ENCODE data around the gene MTO1. TPM values are rescaled to one million over a fixed set of nuclear protein-coding genes. Genes with fewer than 3 reads are reported as not detected.

The MTO1 gene
- total and polyA plus RNA-seq, 10 donors, result 17.8 to 50.2 (median 39.0) TPM

DNA sequence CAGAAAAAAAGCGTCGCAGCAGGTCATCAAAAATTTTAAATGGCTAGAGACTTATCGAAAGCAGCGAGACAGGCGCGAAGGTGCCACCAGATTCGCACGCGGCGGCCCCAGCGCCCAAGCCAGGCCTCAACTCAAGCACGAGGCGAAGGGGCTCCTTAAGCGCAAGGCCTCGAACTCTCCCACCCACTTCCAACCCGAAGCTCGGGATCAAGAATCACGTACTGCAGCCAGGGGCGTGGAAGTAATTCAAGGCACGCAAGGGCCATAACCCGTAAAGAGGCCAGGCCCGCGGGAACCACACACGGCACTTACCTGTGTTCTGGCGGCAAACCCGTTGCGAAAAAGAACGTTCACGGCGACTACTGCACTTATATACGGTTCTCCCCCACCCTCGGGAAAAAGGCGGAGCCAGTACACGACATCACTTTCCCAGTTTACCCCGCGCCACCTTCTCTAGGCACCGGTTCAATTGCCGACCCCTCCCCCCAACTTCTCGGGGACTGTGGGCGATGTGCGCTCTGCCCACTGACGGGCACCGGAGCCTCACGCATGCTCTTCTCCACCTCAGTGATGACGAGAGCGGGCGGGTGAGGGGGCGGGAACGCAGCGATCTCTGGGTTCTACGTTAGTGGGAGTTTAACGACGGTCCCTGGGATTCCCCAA is 59.3 kb downstream of the MTO1 start, which contains the start of gene EEF1A1:
Gene EEF1A1 (minus strand): TSS at position 345 of the 663 bp plus-strand sequence. CDS start 1,006 bp downstream, outside the sequence.
- H3K9me3 ChIP-seq, result no peaks in the 10 kb centered on the region
- intact Hi-C loops (cut with DNase I; ENCODE audit: low total_unique reads), result loop anchor here (10.0 kb wide), 1 partner anchor 64 kb away; no protein-coding TSS in a partner anchor
- peaks cover 44 to 68% (median 60%) of the 10 kb centered on the region in 6 donors for H3K4me1 ChIP-seq
- TF ChIP-seq POLR2AphosphoS5 (IDR thresholded peaks at IDR 0.05) (peak; percentile 96 to 100 (median 99)), POLR2A (IDR thresholded peaks at IDR 0.05) (peak; percentile 97 to 99 (median 98))
- TF ChIP-seq, protein P1, sequence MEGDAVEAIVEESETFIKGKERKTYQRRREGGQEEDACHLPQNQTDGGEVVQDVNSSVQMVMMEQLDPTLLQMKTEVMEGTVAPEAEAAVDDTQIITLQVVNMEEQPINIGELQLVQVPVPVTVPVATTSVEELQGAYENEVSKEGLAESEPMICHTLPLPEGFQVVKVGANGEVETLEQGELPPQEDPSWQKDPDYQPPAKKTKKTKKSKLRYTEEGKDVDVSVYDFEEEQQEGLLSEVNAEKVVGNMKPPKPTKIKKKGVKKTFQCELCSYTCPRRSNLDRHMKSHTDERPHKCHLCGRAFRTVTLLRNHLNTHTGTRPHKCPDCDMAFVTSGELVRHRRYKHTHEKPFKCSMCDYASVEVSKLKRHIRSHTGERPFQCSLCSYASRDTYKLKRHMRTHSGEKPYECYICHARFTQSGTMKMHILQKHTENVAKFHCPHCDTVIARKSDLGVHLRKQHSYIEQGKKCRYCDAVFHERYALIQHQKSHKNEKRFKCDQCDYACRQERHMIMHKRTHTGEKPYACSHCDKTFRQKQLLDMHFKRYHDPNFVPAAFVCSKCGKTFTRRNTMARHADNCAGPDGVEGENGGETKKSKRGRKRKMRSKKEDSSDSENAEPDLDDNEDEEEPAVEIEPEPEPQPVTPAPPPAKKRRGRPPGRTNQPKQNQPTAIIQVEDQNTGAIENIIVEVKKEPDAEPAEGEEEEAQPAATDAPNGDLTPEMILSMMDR (IDR thresholded peaks at IDR 0.05 in 8 of 11, conservative IDR thresholded peaks at IDR 0.05 in 3 of 11), result peak in 3 of 11 experiments; percentile 11 to 24 (median 22)
- H3K27ac ChIP-seq, result peak within 1 kb of the TSS; percentile 97 to 100 (median 98)
- H3K4me3 ChIP-seq, result peak within 1 kb of the TSS; percentile 70 to 94 (median 80)
- 0 to 2% (median 0%) methylated on average over 36 to 53 of the region's 53 CpGs for WGBS, 5 donors
- peak; percentile 100 for DNase-seq
- peaks cover 0 to 45% (median 35%) of the 10 kb centered on the region in 6 donors for H3K36me3 ChIP-seq
- H3K27me3 ChIP-seq (replicated peaks in 1 of 7), result no peaks in the 10 kb centered on the region

DNA sequence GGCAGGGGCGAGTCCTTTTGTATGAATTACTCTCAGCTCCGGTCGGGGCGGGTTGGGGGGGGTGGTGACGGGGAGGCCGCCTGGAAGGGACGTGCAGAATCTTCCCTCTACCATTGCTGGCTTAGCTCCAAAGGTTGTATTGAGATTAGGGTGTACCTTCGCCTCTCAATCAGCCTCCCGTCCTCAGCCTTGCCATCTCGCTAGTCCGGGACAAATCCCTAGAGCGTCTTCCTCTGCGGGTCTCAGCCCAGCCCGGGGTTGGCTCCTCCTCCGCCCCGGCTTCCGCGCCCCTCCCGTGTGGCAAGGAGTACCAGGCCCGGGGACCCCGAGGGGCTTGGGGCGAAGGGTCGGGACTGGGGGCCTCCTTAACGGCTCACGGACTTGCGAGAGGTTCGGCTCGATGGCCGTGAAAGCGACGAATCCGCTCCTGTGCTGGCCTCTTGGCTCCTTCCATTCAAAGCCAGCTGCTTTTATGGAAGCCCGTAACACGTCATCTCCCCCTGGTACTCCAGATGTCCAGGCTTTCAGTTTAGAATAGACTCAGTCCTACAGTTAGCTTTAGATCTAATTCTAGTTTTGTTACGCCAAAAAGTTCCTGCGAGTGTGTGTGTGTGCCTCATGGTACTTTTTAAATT is 59.9 kb downstream of the MTO1 start:
- H3K27ac ChIP-seq, result peak overlapping the region; percentile 97 to 100 (median 98)
- 0 to 2% (median 1%) methylated on average over 26 to 36 of the region's 36 CpGs for WGBS, 5 donors
- H3K9me3 ChIP-seq, result no peaks in the 10 kb centered on the region
- peaks cover 0 to 38% (median 28%) of the 10 kb centered on the region in 6 donors for H3K36me3 ChIP-seq
- TF ChIP-seq, protein P1 (IDR thresholded peaks at IDR 0.05 in 8 of 11, conservative IDR thresholded peaks at IDR 0.05 in 3 of 11), result no peak
- TF ChIP-seq POLR2AphosphoS5 (IDR thresholded peaks at IDR 0.05), result no peak
- TF ChIP-seq POLR2A (IDR thresholded peaks at IDR 0.05), result peak in 1 of 3 donors; percentile 15
- H3K4me1 ChIP-seq, result peaks cover 38 to 61% (median 54%) of the 10 kb centered on the region in 6 donors
- peak; percentile 96 for DNase-seq
- H3K27me3 ChIP-seq (replicated peaks in 1 of 7), result no peaks in the 10 kb centered on the region
- intact Hi-C loops (cut with DNase I; ENCODE audit: low total_unique reads), result loop anchor here (10.0 kb wide), 1 partner anchor 63 kb away; no protein-coding TSS in a partner anchor
- H3K4me3 ChIP-seq, result peak overlapping the region; percentile 70 to 94 (median 80)

- Histone ChIP-seq H3K4me1 (peaks cover 22 to 42% (median 35%) of the 10 kb centered on the region in 6 donors), H3K9me3 (no peaks in the 10 kb centered on the region), H3K27ac (peak overlapping the region; percentile 97 to 100 (median 98)), H3K4me3 (peak overlapping the region; percentile 52 to 91 (median 68)), H3K36me3 (peaks cover 0 to 18% (median 11%) of the 10 kb centered on the region in 6 donors), H3K27me3 (replicated peaks in 1 of 7) (no peaks in the 10 kb centered on the region)
- WGBS, 5 donors, result 2 to 4% (median 2%) methylated on average over 17 to 50 of the region's 50 CpGs
- TF ChIP-seq POLR2AphosphoS5 (IDR thresholded peaks at IDR 0.05) (peak; percentile 94 to 95 (median 95)), POLR2A (IDR thresholded peaks at IDR 0.05) (peak in 1 of 3 donors; percentile 66)
- TF ChIP-seq, protein P1 (IDR thresholded peaks at IDR 0.05 in 8 of 11, conservative IDR thresholded peaks at IDR 0.05 in 3 of 11), result peak in 2 of 11 experiments; percentile 8 to 15
- intact Hi-C loops (cut with DNase I; ENCODE audit: low total_unique reads), result loop anchor here (10.0 kb wide), 1 partner anchor 61 kb away; no protein-coding TSS in a partner anchor
- DNase-seq, result peak; percentile 96
Measured at GRCh38 chr6:73523434-73524123, 62.0 kb downstream of the MTO1 start.

Measured in spleen (tissue), 11 donors.